Pancreas (tissue), 10 donors: ENCODE measurements around the gene IWS1. TPM values are rescaled to one million over a fixed set of nuclear protein-coding genes. Genes with fewer than 3 reads are reported as not detected.

Experiments used
- ATAC-seq, 4 donors: fragments of 200-7000 bp; cut with Tn5 transposase; one replicate each; pipeline versions ENCODE4 v1.8.0 to v1.9.1; 2020; ENCODE audit warnings: mild to moderate bottlenecking in 4 of 4, moderate library complexity in 4 of 4
- DNase-seq, 6 donors: peaks; one replicate each; pipeline ENCODE4 v3.0.0-alpha.2; 2020
- FAIRE-seq: peaks from 2 replicates; lab custom pipeline; 2012; peaks lifted over from hg19 to GRCh38; lab: Jason Lieb, UNC
- H3K27ac ChIP-seq, 4 donors: fragments of 200-600 bp; sonication (generic); 1 replicate in 3 of 4; 2 replicates in 1 of 4; pipeline versions ENCODE4 v1.5.0 to v1.8.0; 2020
- H3K27me3 ChIP-seq, 4 donors: fragments of 200-600 bp; one replicate each; pipeline ENCODE4 v1.8.0; 2021
- H3K36me3 ChIP-seq, 3 donors: fragments of 200-600 bp; sonication (generic) in 1 of 3; one replicate each; pipeline versions ENCODE4 v1.5.0 to v1.8.0; 2020 to 2021
- H3K4me1 ChIP-seq, 3 donors: fragments of 200-600 bp; one replicate each; pipeline ENCODE4 v1.8.0; 2021
- H3K4me3 ChIP-seq, 4 donors: fragments of 200-600 bp; sonication (generic) in 2 of 4; one replicate each; pipeline versions ENCODE4 v1.5.0 to v1.8.0; 2020 to 2021
- H3K9me3 ChIP-seq, 4 donors: fragments of 200-600 bp; one replicate each; pipeline ENCODE4 v1.8.0; 2021
- WGBS, 2 donors: extraction: QIAGEN DNeasy Blood & Tissue Kit; methylation state at CpG; one replicate each; pipeline ENCODE4 v1.1.7; 2013; 5-methylcytosine and 5-hydroxymethylcytosine counted together
- intact Hi-C, 3 donors: fragments of 100-400 bp; cut with DNase I; formaldehyde crosslinking; loops; one replicate each; pipeline versions ENCODE4 v1.11.1 to v1.14.2; 2022
- polyA plus RNA-seq, 2 donors: library from polyadenylated mRNA; stranded (reverse); fragments of 200-250 nt; gene quantifications; one replicate each; pipeline ENCODE4 v1.2.3, GENCODE V29; 2013
- total RNA-seq, 6 donors: library from RNA; stranded (reverse); fragmentation: NEBNext Ultra II Directional in 4 of 6; extraction: Animal tissue kit (Norgen Biotek cat#: 25700) in 4 of 6; gene quantifications; one replicate each; pipeline versions ENCODE4 v1.2.1 to v1.2.4, GENCODE V29; 2021 to 2023
- TF ChIP-seq, protein P1 (sequence below), 4 donors: fragments of 200-600 bp; sonication (generic) in 3 of 4; IDR thresholded peaks; one replicate each; pipeline versions ENCODE4 v1.5.0 to v1.8.0; 2021; ENCODE audit warnings: antibody characterized with exemption in 4 of 4
- donor health status: healthy with polysubstance abuse.
- donor health status: DM: no; HTN: no; CAD: no; lungs with moderate emphysema.
- donor health status: DM: no; HTN: no; CAD: no.
- donor health status: control.
- donor health status: control.
- donor health status: Bipolar disorder and iron deficiency.
- donor health status: DM: yes; HTN: yes; CAD: no.
- donor health status: DM: no; HTN: no; CAD: no.
- donor health status: DM: no; HTN: no; CAD: no.
- donor health status: DM: yes; HTN: yes; CAD: no.

Gene IWS1
- total and polyA plus RNA-seq, 8 donors: 9.7 to 22.3 (median 13.9) TPM

DNA sequence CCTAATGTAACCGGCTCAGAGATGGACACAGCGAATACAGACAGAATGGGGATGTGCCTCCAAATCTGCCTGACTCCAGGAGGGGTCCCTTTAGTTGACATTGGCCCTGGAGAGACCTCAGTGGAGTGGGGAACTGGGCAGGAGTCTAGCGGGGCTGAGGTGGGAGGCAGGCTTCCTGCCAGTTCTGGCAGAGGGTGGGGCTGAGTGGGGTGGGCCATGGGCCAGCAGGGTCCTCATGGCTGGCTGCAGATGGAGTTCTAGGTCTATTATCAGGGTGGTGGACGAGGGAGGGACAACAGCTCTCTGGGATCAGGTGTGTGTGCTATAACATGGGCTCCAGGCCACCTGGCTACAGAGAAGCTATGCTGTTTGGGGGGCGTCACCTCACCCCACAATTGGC is 86.9 kb downstream of the IWS1 start:
- DNase-seq: no peak
- Histone ChIP-seq H3K27ac (no peak overlapping the region), H3K4me1 (peaks cover 7 to 12% (median 7%) of the 10 kb centered on the region in 3 donors), H3K36me3 (no peaks in the 10 kb centered on the region), H3K27me3 (no peaks in the 10 kb centered on the region), H3K9me3 (no peaks in the 10 kb centered on the region), H3K4me3 (no peak overlapping the region)
- no peak for ATAC-seq
- intact Hi-C loops: no loop called here
- 86 to 88% methylated on average over 5 of the region's 5 CpGs for WGBS, 2 donors
- FAIRE-seq: no peak
- TF ChIP-seq, protein P1, sequence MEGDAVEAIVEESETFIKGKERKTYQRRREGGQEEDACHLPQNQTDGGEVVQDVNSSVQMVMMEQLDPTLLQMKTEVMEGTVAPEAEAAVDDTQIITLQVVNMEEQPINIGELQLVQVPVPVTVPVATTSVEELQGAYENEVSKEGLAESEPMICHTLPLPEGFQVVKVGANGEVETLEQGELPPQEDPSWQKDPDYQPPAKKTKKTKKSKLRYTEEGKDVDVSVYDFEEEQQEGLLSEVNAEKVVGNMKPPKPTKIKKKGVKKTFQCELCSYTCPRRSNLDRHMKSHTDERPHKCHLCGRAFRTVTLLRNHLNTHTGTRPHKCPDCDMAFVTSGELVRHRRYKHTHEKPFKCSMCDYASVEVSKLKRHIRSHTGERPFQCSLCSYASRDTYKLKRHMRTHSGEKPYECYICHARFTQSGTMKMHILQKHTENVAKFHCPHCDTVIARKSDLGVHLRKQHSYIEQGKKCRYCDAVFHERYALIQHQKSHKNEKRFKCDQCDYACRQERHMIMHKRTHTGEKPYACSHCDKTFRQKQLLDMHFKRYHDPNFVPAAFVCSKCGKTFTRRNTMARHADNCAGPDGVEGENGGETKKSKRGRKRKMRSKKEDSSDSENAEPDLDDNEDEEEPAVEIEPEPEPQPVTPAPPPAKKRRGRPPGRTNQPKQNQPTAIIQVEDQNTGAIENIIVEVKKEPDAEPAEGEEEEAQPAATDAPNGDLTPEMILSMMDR (IDR thresholded peaks at IDR 0.05): no peak

DNA sequence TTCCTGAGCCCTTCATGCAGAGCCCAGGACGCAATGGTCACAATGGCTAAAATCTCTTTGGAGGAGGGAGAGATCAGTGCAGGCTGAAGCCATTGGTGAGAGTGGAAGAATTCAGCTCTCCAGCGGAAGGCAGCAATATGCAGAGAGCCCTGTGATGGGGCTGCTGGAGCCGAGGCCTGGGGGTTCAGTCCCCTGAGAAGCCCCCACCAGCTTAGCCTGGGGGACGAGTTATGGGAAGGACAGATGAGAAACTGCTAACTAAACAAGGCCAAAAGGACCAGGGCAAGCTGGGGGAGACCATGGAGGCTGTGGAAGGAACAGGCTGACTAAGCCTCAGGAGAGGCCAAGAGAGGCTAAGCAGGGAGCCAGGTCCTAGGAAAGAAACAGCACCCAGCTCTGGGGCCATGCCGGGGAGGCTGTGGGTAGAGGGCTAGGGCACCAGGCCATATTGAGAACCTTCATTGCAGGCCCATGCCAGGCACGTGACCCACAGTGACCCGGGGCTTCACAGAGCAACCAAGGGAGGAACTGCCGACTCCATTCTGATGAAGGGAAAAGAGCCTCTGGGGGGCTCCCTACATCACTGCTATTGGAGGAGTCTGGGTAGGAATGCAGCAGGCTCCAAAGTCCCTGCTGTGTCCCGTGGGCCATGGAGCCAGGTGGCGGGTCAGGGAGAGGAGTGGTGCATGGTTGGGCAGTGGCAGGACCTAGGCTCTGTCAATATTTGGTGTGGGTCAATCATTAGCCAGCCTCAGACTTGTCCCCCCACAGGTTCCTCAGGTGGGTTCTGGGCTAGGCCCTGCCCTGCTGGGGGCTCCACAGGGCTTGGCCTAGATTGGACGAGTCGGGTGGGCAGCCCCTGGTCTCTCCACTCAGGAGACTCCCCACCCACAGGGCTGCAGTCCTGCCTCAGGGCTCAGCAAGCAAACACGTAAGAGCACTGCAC is 88.2 kb downstream of the IWS1 start:
- intact Hi-C loops: no loop called here
- H3K4me1 ChIP-seq: peaks cover 7 to 12% (median 7%) of the 10 kb centered on the region in 3 donors
- H3K4me3 ChIP-seq: no peak overlapping the region
- H3K9me3 ChIP-seq: no peaks in the 10 kb centered on the region
- TF ChIP-seq, protein P1 (IDR thresholded peaks at IDR 0.05): no peak
- H3K27me3 ChIP-seq: no peaks in the 10 kb centered on the region
- H3K27ac ChIP-seq: peak overlapping the region in 3 of 4 donors; percentile 9 to 71 (median 60)
- ATAC-seq (peak; percentile 97 to 99 (median 98)), DNase-seq (peak in 5 of 6 donors; percentile 60 to 83 (median 74)), FAIRE-seq (no peak)
- 52 to 54% methylated on average over 13 of the region's 13 CpGs for WGBS, 2 donors
- no peaks in the 10 kb centered on the region for H3K36me3 ChIP-seq

DNA sequence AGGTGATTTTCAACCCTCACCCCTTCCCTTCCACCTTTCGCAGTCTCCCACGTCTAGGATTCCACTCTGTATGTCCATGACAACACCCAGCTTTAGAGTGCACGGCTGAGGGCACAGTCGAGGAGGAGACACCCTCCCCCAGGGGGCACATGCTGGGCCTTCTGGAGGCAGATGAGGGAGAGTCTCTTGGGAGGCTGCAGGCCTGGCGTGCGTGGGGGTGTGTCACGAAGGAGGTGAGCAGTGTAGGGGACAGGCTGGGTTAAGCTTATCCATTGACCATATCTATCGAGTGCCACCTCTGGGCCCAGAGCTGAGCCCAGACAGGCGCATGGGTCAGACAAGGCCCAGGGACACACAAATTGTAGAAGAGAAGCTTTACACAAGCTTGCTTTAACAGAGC is 89.2 kb downstream of the IWS1 start:
- DNase-seq (no peak), ATAC-seq (no peak), FAIRE-seq (no peak)
- intact Hi-C loops: no loop called here
- 89 to 93% methylated on average over 9 of the region's 9 CpGs for WGBS, 2 donors
- TF ChIP-seq, protein P1 (IDR thresholded peaks at IDR 0.05): no peak
- no peaks in the 10 kb centered on the region for H3K9me3 ChIP-seq
- no peaks in the 10 kb centered on the region for H3K36me3 ChIP-seq
- H3K4me3 ChIP-seq: no peak overlapping the region
- no peak overlapping the region for H3K27ac ChIP-seq
- H3K27me3 ChIP-seq: no peaks in the 10 kb centered on the region
- H3K4me1 ChIP-seq: peaks cover 7 to 12% (median 7%) of the 10 kb centered on the region in 3 donors

DNA sequence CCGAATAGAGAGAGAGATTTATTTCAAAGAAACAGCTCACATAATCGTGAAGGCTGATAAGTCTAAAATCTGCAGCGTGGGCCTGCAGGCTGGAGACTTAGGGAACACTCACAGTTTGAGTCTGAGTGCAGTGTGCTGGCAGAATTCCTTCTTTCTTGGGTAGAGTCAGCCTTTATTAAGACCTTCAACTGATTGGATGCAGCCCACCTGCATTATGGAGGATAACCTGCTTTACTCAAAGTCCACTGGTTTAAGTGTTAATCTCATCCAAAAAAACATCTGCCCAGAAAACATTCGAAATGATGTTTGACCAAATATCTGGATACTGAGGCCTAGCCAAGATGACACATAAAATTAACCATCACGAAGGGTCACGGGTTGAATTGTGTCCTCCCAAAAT is 91.8 kb downstream of the IWS1 start:
- ATAC-seq (no peak), DNase-seq (no peak), FAIRE-seq (no peak)
- intact Hi-C loops: no loop called here
- 78 to 84% methylated on average over 6 of the region's 6 CpGs for WGBS, 2 donors
- no peaks in the 10 kb centered on the region for H3K27me3 ChIP-seq
- no peaks in the 10 kb centered on the region for H3K36me3 ChIP-seq
- H3K4me1 ChIP-seq: peaks cover 7 to 12% (median 7%) of the 10 kb centered on the region in 3 donors
- TF ChIP-seq, protein P1 (IDR thresholded peaks at IDR 0.05): no peak
- H3K9me3 ChIP-seq: no peaks in the 10 kb centered on the region
- no peak overlapping the region for H3K4me3 ChIP-seq
- H3K27ac ChIP-seq: no peak overlapping the region
